ENCODE data around the gene DISP3. TPM values are rescaled to one million over a fixed set of nuclear protein-coding genes. Genes with fewer than 3 reads are reported as not detected.

DISP3 gene
- total and polyA plus RNA-seq, 12 donors = 0.04 to 2.8 (median 0.41) TPM; not detected in 1

GRCh38 chr1:11432526-11432925 lies 46.4 kb upstream of the DISP3 start:
- H3K9me3 ChIP-seq (replicated peaks in 1 of 3) = no peaks in the 10 kb centered on the region
- 85 to 90% (median 86%) methylated on average over 2 to 4 of the region's 4 CpGs for WGBS, 4 donors
- H3K4me3 ChIP-seq = no peak overlapping the region
- H3K27me3 ChIP-seq = no peaks in the 10 kb centered on the region
- no peak for DNase-seq
- H3K4me1 ChIP-seq (replicated peaks in 1 of 2) = no peaks in the 10 kb centered on the region
- intact Hi-C loops (cut with DNase I) = no loop called here
- H3K27ac ChIP-seq = no peak overlapping the region
- H3K36me3 ChIP-seq (replicated peaks in 1 of 2) = no peaks in the 10 kb centered on the region
- TF ChIP-seq POLR2A (IDR thresholded peaks at IDR 0.05) = no peak
- TF ChIP-seq, protein P1, sequence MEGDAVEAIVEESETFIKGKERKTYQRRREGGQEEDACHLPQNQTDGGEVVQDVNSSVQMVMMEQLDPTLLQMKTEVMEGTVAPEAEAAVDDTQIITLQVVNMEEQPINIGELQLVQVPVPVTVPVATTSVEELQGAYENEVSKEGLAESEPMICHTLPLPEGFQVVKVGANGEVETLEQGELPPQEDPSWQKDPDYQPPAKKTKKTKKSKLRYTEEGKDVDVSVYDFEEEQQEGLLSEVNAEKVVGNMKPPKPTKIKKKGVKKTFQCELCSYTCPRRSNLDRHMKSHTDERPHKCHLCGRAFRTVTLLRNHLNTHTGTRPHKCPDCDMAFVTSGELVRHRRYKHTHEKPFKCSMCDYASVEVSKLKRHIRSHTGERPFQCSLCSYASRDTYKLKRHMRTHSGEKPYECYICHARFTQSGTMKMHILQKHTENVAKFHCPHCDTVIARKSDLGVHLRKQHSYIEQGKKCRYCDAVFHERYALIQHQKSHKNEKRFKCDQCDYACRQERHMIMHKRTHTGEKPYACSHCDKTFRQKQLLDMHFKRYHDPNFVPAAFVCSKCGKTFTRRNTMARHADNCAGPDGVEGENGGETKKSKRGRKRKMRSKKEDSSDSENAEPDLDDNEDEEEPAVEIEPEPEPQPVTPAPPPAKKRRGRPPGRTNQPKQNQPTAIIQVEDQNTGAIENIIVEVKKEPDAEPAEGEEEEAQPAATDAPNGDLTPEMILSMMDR (IDR thresholded peaks at IDR 0.05) = no peak

- no peak for DNase-seq
- Histone ChIP-seq H3K9me3 (replicated peaks in 1 of 3) (no peaks in the 10 kb centered on the region), H3K27me3 (no peaks in the 10 kb centered on the region), H3K4me3 (no peak overlapping the region), H3K4me1 (replicated peaks in 1 of 2) (no peaks in the 10 kb centered on the region), H3K27ac (no peak overlapping the region), H3K36me3 (replicated peaks in 1 of 2) (no peaks in the 10 kb centered on the region)
- 48 to 71% (median 70%) methylated on average over 2 to 5 of the region's 5 CpGs; no CpG with 5 or more reads in 1 of the 4 donors for WGBS, 4 donors
- intact Hi-C loops (cut with DNase I) = no loop called here
- TF ChIP-seq POLR2A (IDR thresholded peaks at IDR 0.05) = no peak
- TF ChIP-seq, protein P1 (IDR thresholded peaks at IDR 0.05) = no peak
Observed at GRCh38 chr1:11434501-11434900, 44.5 kb upstream of the DISP3 start.

GRCh38 chr1:11434926-11435325 lies 44.0 kb upstream of the DISP3 start:
- no peaks in the 10 kb centered on the region for H3K9me3 ChIP-seq (replicated peaks in 1 of 3)
- 77 to 88% (median 80%) methylated on average over 10 to 11 of the region's 11 CpGs for WGBS, 4 donors
- H3K27ac ChIP-seq = no peak overlapping the region
- no peaks in the 10 kb centered on the region for H3K27me3 ChIP-seq
- no peak overlapping the region for H3K4me3 ChIP-seq
- no peak for DNase-seq
- intact Hi-C loops (cut with DNase I) = no loop called here
- TF ChIP-seq POLR2A (IDR thresholded peaks at IDR 0.05) = no peak
- TF ChIP-seq, protein P1 (IDR thresholded peaks at IDR 0.05) = no peak
- no peaks in the 10 kb centered on the region for H3K36me3 ChIP-seq (replicated peaks in 1 of 2)
- no peaks in the 10 kb centered on the region for H3K4me1 ChIP-seq (replicated peaks in 1 of 2)

GRCh38 chr1:11438996-11439395 lies 40.0 kb upstream of the DISP3 start:
- WGBS, 4 donors = 54 to 67% (median 58%) methylated on average over 6 to 7 of the region's 7 CpGs

More at GRCh38 chr1:11438996-11439395, 40.0 kb upstream of the DISP3 start:
- no peak for TF ChIP-seq POLR2A (IDR thresholded peaks at IDR 0.05)
- TF ChIP-seq, protein P1 (IDR thresholded peaks at IDR 0.05) = no peak
- H3K36me3 ChIP-seq (replicated peaks in 1 of 2) = no peaks in the 10 kb centered on the region
- H3K27me3 ChIP-seq = no peaks in the 10 kb centered on the region
- H3K4me3 ChIP-seq = no peak overlapping the region
- no peak overlapping the region for H3K27ac ChIP-seq
- H3K9me3 ChIP-seq (replicated peaks in 1 of 3) = no peaks in the 10 kb centered on the region
- no peak for DNase-seq
- intact Hi-C loops (cut with DNase I) = no loop called here
- no peaks in the 10 kb centered on the region for H3K4me1 ChIP-seq (replicated peaks in 1 of 2)
